ENCODE data around the gene CTCFL. TPM values are rescaled to one million over a fixed set of nuclear protein-coding genes. Genes with fewer than 3 reads are reported as not detected.
A peak's percentile ranks its signal among the peaks of the same experiment; 100 is the strongest.

CTCFL gene
- total RNA-seq, 1 donor from 2014 or later: not detected

DNA sequence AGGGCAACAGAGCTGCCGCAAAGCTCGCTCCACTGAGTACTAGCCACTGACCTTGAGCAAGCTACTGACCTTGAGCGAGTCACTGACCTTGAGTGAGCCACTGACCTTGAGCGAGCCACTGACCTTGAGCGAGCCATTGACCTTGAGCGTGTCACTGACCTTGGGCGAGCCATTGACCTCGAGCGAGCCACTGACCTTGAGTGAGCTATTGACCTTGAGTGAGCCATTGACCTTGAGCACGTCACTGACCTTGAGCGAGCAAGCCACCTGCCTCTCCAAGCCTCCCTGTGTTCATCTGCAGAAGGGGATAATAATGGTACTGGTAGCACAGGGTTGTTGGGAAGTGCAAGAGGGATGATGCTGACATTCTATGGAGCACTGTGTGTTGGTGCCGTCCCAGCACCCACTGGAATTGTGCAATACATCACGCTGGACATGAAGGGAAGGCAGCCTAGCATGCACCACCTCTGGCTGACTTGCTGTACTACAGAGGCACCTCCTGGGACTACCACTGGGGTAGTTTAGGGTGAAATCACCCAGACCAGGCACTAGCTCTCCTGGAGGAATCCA, 60.2 kb downstream of the CTCFL start:
- no peak for FAIRE-seq
- TF ChIP-seq, protein P1, sequence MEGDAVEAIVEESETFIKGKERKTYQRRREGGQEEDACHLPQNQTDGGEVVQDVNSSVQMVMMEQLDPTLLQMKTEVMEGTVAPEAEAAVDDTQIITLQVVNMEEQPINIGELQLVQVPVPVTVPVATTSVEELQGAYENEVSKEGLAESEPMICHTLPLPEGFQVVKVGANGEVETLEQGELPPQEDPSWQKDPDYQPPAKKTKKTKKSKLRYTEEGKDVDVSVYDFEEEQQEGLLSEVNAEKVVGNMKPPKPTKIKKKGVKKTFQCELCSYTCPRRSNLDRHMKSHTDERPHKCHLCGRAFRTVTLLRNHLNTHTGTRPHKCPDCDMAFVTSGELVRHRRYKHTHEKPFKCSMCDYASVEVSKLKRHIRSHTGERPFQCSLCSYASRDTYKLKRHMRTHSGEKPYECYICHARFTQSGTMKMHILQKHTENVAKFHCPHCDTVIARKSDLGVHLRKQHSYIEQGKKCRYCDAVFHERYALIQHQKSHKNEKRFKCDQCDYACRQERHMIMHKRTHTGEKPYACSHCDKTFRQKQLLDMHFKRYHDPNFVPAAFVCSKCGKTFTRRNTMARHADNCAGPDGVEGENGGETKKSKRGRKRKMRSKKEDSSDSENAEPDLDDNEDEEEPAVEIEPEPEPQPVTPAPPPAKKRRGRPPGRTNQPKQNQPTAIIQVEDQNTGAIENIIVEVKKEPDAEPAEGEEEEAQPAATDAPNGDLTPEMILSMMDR (IDR thresholded peaks at IDR 0.05; ENCODE audit: insufficient read depth, low read length, severe bottlenecking): peak; percentile 56
- DNase-seq (ENCODE audit: low read depth): peak; percentile 43
- no peak overlapping the region for H3K4me3 ChIP-seq (ENCODE audit: low read depth, low read length)
- peaks cover 2% of the 10 kb centered on the region for H3K27me3 ChIP-seq (ENCODE audit: control insufficient read depth, insufficient read depth, low read length)
- no peaks in the 10 kb centered on the region for H3K36me3 ChIP-seq (ENCODE audit: control insufficient read depth, insufficient read depth, low read length)

DNA sequence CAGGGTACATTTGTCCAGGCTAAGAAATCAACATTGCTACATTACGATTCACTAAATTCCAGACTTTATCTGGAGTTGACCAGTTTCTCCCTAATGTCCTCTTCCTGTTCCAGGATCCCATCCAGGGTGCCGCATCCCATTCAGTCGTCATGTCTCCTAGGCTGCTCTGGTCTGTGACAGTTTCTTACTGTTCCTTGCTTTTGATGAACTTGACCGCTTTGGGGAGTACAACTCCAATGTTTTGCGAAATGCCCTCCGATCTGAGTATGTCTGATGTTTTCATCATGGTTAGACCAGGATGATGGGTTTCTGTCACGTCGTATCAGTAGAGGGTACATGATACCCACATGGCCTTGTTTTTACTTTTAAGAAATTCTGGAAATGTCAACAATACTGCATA, 62.2 kb downstream of the CTCFL start:
- peaks cover under 1% of the 10 kb centered on the region for H3K27me3 ChIP-seq (ENCODE audit: control insufficient read depth, insufficient read depth, low read length)
- DNase-seq (ENCODE audit: low read depth) (no peak), FAIRE-seq (no peak)
- no peak overlapping the region for H3K4me3 ChIP-seq (ENCODE audit: low read depth, low read length)
- H3K36me3 ChIP-seq (ENCODE audit: control insufficient read depth, insufficient read depth, low read length): no peaks in the 10 kb centered on the region
- TF ChIP-seq, protein P1 (IDR thresholded peaks at IDR 0.05; ENCODE audit: insufficient read depth, low read length, severe bottlenecking): no peak

- DNase-seq (ENCODE audit: low read depth) (no peak), FAIRE-seq (no peak)
- TF ChIP-seq, protein P1 (IDR thresholded peaks at IDR 0.05; ENCODE audit: insufficient read depth, low read length, severe bottlenecking): no peak
- Histone ChIP-seq H3K4me3 (ENCODE audit: low read depth, low read length) (no peak overlapping the region), H3K27me3 (ENCODE audit: control insufficient read depth, insufficient read depth, low read length) (peaks cover 3% of the 10 kb centered on the region), H3K36me3 (ENCODE audit: control insufficient read depth, insufficient read depth, low read length) (no peaks in the 10 kb centered on the region)
Measured at GRCh38 chr20:57461726-57462125, 63.2 kb downstream of the CTCFL start.

GRCh38 chr20:57460781-57461465, 64.0 kb downstream of the CTCFL start:
- Histone ChIP-seq H3K27me3 (ENCODE audit: control insufficient read depth, insufficient read depth, low read length) (peaks cover 3% of the 10 kb centered on the region), H3K36me3 (ENCODE audit: control insufficient read depth, insufficient read depth, low read length) (no peaks in the 10 kb centered on the region), H3K4me3 (ENCODE audit: low read depth, low read length) (no peak overlapping the region)
- TF ChIP-seq, protein P1 (IDR thresholded peaks at IDR 0.05; ENCODE audit: insufficient read depth, low read length, severe bottlenecking): no peak
- DNase-seq (ENCODE audit: low read depth) (no peak), FAIRE-seq (no peak)

GRCh38 chr20:57459897-57460296, 65.0 kb downstream of the CTCFL start:
- Histone ChIP-seq H3K27me3 (ENCODE audit: control insufficient read depth, insufficient read depth, low read length) (peaks cover 3% of the 10 kb centered on the region), H3K4me3 (ENCODE audit: low read depth, low read length) (no peak overlapping the region), H3K36me3 (ENCODE audit: control insufficient read depth, insufficient read depth, low read length) (no peaks in the 10 kb centered on the region)
- TF ChIP-seq, protein P1 (IDR thresholded peaks at IDR 0.05; ENCODE audit: insufficient read depth, low read length, severe bottlenecking): no peak
- DNase-seq (ENCODE audit: low read depth) (no peak), FAIRE-seq (no peak)
